GOT3 (cell line): ENCODE results near the gene POLA1.
"Not testable (repeated sequence)": the region's sequence is repeated elsewhere in the genome, so short reads cannot be mapped to it uniquely, and the experiment has no call there.

ENCODE experiments used
- DNase-seq: peaks from one replicate; lab custom pipeline; 2025; ENCODE audit warnings: mixed read lengths; lab: John Stamatoyannopoulos, UW

The POLA1 gene, protein sequence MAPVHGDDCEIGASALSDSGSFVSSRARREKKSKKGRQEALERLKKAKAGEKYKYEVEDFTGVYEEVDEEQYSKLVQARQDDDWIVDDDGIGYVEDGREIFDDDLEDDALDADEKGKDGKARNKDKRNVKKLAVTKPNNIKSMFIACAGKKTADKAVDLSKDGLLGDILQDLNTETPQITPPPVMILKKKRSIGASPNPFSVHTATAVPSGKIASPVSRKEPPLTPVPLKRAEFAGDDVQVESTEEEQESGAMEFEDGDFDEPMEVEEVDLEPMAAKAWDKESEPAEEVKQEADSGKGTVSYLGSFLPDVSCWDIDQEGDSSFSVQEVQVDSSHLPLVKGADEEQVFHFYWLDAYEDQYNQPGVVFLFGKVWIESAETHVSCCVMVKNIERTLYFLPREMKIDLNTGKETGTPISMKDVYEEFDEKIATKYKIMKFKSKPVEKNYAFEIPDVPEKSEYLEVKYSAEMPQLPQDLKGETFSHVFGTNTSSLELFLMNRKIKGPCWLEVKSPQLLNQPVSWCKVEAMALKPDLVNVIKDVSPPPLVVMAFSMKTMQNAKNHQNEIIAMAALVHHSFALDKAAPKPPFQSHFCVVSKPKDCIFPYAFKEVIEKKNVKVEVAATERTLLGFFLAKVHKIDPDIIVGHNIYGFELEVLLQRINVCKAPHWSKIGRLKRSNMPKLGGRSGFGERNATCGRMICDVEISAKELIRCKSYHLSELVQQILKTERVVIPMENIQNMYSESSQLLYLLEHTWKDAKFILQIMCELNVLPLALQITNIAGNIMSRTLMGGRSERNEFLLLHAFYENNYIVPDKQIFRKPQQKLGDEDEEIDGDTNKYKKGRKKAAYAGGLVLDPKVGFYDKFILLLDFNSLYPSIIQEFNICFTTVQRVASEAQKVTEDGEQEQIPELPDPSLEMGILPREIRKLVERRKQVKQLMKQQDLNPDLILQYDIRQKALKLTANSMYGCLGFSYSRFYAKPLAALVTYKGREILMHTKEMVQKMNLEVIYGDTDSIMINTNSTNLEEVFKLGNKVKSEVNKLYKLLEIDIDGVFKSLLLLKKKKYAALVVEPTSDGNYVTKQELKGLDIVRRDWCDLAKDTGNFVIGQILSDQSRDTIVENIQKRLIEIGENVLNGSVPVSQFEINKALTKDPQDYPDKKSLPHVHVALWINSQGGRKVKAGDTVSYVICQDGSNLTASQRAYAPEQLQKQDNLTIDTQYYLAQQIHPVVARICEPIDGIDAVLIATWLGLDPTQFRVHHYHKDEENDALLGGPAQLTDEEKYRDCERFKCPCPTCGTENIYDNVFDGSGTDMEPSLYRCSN (N-terminal part only)

DNA sequence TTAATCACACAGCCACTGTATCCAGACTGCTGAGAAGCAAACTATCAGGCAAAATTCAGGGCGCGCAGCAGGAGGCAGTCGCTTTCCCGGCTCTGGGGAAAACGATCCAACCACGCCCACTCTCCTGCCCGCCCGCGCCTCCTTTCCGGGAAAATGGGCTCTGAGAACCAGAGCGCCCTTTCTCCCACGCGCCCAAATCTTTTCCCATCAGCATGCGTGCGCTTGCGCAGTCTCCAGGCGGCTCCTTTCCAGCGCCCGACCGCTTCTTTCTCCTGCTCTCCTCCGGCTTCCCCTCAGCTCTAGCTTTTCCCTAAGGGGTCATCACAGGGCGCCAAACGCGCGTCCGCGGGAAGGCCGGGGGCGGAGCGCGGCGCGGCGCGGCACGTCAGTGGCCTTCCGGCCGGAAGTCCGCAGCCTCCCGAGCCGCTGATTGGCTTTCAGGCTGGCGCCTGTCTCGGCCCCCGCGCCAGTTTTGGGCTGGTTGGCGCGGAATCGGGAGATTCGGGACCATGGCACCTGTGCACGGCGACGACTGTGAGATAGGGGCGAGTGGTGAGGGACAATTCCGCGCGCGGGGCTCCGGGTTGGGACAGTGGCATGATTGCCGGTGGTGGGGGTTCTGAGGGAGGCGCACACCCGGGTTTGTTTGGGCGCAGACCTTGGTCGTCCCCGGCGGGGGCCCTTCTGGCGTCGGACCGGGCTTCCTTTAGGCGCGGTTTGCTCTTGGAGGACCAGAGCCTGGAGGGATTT lies at the start of gene POLA1:
POLA1 (plus strand) TSS at position 466 of the 750 bp plus-strand sequence; CDS start at position 510, 44 bp downstream.
- DNase-seq = peak; percentile 87

- no peak for DNase-seq
Observed at GRCh38 chrX:24646006-24646405, 47.7 kb upstream of the POLA1 start.

- DNase-seq = no peak
Observed at GRCh38 chrX:24646745-24647182, 47.0 kb upstream of the POLA1 start.

DNA sequence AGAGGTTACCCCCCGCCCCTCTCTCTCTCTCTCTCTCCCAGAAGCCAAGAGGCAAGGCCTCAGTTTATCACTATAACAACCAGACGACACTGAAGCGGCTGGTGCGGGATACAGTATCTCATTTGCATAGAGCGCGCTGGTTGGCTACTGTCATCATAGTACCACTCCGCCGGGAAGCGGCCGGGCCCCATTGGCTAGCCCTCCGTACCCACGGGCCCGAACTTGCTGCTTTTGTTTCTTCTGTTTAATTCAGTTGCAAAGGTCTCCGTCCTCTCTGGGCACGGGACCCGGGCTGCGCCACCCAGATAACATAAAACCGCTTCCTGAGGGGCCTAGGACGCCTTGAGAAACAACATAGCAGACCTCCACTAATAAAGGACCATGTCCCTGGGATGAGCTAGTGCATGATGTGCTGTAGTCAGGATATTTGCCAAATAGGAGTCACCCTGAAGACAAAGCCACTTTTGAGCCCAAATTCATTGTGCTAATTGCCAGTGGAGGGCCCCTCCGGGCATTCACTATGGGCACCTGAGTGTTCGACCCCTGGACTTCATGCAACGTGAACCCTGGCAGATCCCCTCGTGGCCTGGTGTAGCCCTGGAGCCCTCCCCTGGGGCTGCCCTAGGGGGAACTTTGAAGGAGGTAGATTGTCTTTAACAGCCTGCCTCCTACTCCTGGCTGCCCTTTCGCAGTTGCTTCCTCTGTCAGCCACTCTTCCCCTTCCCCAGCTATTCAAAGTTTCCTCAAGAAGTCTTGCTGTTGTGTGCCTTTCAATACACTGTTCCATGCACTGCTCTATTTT lies 46.3 kb upstream of the POLA1 start, which contains the start of gene PCYT1B:
PCYT1B (minus strand) TSS at position 91 of the 802 bp plus-strand sequence. CDS start 242 bp downstream, outside the sequence.
- DNase-seq = no peak

- DNase-seq = no peak
Observed at GRCh38 chrX:24648495-24648894, 45.2 kb upstream of the POLA1 start.

- DNase-seq = no peak
Observed at GRCh38 chrX:24651783-24652182, 41.9 kb upstream of the POLA1 start.

DNA sequence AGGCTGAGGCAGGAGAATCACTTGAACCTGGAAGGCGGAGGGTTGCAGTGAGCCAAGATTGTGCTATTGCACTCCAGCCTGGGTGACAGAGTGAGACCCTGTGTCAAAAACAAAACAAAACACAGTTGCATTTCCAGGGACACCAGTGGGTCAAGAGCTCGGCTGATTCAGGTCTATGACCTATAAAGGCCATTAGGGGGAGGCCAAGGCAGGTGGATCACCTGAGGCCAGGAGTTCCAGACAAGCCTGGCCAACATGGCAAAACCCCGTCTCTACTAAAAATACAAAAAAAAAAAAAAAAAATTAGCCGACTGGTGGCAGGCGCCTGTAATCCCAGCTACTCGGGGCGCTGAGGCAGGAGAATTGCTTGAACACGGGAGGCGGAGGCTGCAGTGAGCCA lies 38.0 kb upstream of the POLA1 start:
- DNase-seq = not testable (repeated sequence)

DNA sequence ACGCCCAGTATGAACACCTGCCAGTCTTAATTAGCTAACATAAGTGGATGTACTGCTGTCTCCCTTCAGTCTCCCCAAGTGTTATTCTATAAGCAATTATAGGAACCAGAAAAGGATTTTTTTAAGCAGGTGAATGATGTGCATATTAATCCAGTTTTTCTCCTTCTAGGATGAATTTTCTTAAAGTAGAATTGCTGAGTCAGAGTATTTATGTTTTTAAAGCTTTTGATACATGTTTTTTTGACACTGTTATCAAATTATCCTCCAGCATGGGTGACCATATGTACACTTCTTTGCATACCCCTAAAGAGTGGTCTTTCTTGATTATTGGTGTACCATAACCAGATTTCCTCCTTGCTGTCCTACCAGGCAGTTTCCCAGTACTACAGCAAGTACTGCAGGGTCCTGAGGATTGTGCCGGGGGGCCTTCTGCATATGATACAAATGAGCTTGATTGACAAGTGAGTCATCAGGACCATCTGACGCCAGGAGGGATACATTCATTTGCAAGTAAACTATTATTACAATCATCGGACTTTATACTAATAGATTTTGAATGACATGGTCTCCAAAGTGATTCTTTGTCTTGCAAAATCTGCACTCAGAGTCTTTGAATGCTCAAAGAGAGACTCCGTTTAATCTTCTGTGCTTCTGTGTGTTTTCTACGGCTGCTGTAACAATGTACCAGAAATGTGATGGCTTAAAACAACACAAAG lies 35.9 kb upstream of the POLA1 start:
- DNase-seq = no peak

GRCh38 chrX:24658421-24658820 lies 35.3 kb upstream of the POLA1 start:
- no peak for DNase-seq

DNA sequence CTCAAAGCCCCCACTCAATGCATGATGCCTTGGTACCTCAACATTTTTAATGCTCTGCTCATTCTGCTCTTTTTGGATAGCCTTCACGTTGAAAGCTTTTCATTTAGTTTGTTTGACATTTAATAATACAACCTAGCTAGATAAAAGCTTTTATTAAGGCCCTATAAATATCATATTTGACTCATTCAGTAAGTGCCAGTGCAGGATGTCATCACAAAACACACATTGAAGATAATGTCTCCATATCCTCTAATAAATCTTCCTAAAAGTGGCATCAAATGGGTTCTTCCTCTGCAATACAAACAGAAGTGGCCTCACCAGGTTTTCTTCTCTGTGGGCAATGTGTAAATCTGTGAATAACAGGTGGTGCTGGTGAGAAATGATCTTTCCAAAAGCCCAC lies 34.6 kb upstream of the POLA1 start:
- no peak for DNase-seq

- no peak for DNase-seq
Observed at GRCh38 chrX:24659646-24660045, 34.1 kb upstream of the POLA1 start.

- DNase-seq = no peak
Observed at GRCh38 chrX:24661292-24661691, 32.4 kb upstream of the POLA1 start.

DNA sequence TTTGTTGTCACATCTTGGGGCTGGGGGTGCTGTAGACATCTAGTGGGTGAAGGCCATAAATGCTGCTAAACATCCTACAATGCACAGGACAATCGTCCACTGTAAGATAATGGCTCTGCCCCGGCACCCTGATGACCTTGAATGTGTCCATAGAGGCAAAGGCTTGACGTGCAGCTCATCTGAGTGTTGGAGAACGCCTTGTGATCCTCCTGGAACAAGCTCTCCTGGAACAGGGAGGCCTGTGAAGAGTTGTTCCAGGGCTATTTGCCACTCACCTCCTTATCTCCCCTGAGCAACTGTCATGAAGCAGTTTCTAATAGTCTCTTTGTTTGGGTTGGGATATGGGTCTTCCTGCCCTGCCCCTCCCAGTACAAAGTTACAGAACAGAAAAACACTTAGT lies 31.4 kb upstream of the POLA1 start:
- DNase-seq = no peak

DNA sequence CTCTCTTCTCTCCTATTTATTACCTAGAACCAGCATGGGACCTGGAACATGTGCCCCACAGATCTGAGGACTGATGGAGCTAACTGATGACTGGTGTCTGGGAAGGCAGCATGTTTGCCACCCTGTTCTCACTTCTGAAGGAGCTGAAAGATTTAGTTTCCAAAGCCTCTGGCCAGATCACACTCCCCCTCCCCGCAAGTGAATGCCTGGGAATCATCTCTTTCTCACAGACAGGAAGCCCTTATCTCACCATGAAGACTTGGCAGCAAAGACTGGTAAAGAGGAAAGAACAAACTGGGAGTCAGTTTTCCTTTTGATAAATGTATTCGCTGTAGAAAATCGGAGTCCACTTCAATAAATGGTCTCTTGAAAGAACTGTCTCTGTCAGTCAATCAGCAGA lies 25.6 kb upstream of the POLA1 start:
- no peak for DNase-seq

- DNase-seq = no peak
Observed at GRCh38 chrX:24672701-24673190, 21.0 kb upstream of the POLA1 start.

DNA sequence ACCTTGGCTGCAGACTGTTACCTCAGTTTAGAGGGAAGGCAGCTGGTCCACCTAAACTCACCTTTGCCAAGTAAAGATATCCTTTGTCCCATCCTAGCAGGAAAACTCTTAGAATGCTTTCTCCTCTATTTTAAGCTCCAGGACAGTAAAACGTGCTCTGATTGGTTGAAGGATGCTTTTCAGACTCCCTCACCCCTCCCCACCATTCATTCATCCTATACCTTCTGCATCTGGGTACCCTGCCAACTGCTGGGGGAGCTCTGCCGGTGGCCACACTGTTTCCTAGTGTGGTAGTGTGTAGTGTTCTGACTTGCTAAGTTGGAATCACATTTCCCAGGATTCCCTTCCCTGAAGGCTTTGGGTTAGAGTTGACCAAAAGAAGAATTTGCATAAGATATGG lies 20.3 kb upstream of the POLA1 start:
- no peak for DNase-seq

GRCh38 chrX:24676403-24677024 lies 17.2 kb upstream of the POLA1 start:
- no peak for DNase-seq

DNA sequence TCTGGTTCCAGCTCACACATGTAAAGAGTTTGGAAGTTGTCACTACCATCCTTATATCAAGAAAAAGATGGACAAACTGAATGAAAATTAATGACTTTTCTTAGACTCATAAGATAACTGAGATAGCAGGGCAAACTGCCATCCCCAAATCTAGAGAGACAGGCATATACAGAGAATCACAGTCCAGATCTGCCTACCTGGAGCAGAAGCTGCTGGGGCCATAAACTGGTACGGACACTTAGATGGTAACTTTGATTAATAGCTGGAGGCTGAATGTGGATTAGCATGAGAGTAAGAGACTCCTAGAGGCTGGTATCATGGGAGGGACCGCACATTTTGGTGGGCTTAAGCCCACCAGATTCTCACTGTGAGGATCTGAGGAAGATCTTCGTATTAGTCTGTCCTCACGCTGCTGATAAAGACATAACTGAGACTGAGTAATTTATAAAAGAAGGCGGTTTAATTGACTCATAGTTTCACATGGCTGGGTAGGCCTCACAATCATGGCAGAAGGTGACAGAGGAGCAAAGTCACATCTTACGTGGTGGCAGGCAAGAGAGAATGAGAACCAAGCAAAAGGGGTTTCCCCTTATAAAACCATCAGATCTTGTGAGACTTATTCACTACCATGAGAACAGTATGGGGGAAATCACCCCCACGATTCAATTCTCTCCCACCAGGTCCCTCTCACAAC lies 10.8 kb upstream of the POLA1 start:
- DNase-seq = no peak
